ENCODE measurements around the gene NDOR1.

NDOR1 gene

GRCh38 chr9:137263506-137263905 lies 58.0 kb downstream of the NDOR1 start:
- no peak overlapping the region for H3K4me3 ChIP-seq (ENCODE audit: low read depth, low read length)
- peaks cover under 1% of the 10 kb centered on the region; the same call in 1 of the 2 replicates for H3K36me3 ChIP-seq
- no peak for DNase-seq
- TF ChIP-seq CTCF (IDR thresholded peaks at IDR 0.05; ENCODE audit: low read depth, low read length), result no peak
- H3K27me3 ChIP-seq (ENCODE audit: insufficient read depth, low read depth, severe bottlenecking), result no peaks in the 10 kb centered on the region
- H3K27ac ChIP-seq, result no peak overlapping the region
- H3K9me3 ChIP-seq (ENCODE audit: severe bottlenecking), result no peaks in the 10 kb centered on the region

- peaks cover 4% of the 10 kb centered on the region; the same call in 1 of the 2 replicates for H3K36me3 ChIP-seq
- TF ChIP-seq CTCF (IDR thresholded peaks at IDR 0.05; ENCODE audit: low read depth, low read length), result no peak
- H3K27ac ChIP-seq, result no peak overlapping the region
These were observed 58.6 kb downstream of the NDOR1 start for GRCh38 chr9:137264067-137264466.

GRCh38 chr9:137265496-137266161 lies 60.1 kb downstream of the NDOR1 start:
- DNase-seq, result no peak
- Histone ChIP-seq H3K9me3 (ENCODE audit: severe bottlenecking) (no peaks in the 10 kb centered on the region), H3K36me3 (peaks cover 4% of the 10 kb centered on the region; the same call in 1 of the 2 replicates), H3K27me3 (ENCODE audit: insufficient read depth, low read depth, severe bottlenecking) (no peaks in the 10 kb centered on the region), H3K4me3 (ENCODE audit: low read depth, low read length) (no peak overlapping the region), H3K27ac (no peak overlapping the region)
- no peak for TF ChIP-seq CTCF (IDR thresholded peaks at IDR 0.05; ENCODE audit: low read depth, low read length)

More at GRCh38 chr9:137264067-137264466, 58.6 kb downstream of the NDOR1 start:
- DNase-seq, result no peak
- H3K27me3 ChIP-seq (ENCODE audit: insufficient read depth, low read depth, severe bottlenecking), result no peaks in the 10 kb centered on the region
- H3K4me3 ChIP-seq (ENCODE audit: low read depth, low read length), result no peak overlapping the region
- no peaks in the 10 kb centered on the region for H3K9me3 ChIP-seq (ENCODE audit: severe bottlenecking)

- peaks cover 4% of the 10 kb centered on the region; the same call in 1 of the 2 replicates for H3K36me3 ChIP-seq
- no peaks in the 10 kb centered on the region for H3K27me3 ChIP-seq (ENCODE audit: insufficient read depth, low read depth, severe bottlenecking)
- H3K27ac ChIP-seq, result no peak overlapping the region
- DNase-seq, result no peak
- no peak overlapping the region for H3K4me3 ChIP-seq (ENCODE audit: low read depth, low read length)
- H3K9me3 ChIP-seq (ENCODE audit: severe bottlenecking), result no peaks in the 10 kb centered on the region
- no peak for TF ChIP-seq CTCF (IDR thresholded peaks at IDR 0.05; ENCODE audit: low read depth, low read length)
These were observed 60.6 kb downstream of the NDOR1 start for GRCh38 chr9:137266162-137266527.
